Heart left ventricle (tissue), 16 donors: ENCODE data around the gene DUSP6. TPM values are rescaled to one million over a fixed set of nuclear protein-coding genes. Genes with fewer than 3 reads are reported as not detected.

Experiments used
- ATAC-seq, 4 donors: fragments of 200-7000 bp; cut with Tn5 transposase; one replicate each; pipeline ENCODE4 v1.9.1; 2020 to 2022; ENCODE audit warnings: moderate library complexity in 4 of 4, mild to moderate bottlenecking in 3 of 4, moderate number of reproducible peaks in 1 of 4
- DNase-seq, 5 donors: peaks; one replicate each; pipeline ENCODE4 v3.0.0-alpha.2; 2020
- H3K27ac ChIP-seq, 12 donors: fragments of 200-600 bp; sonication (generic) in 4 of 12; one replicate each; pipeline versions ENCODE4 v1.5.0 to v1.8.0; 2016 to 2022; ENCODE audit warnings: mild to moderate bottlenecking in 2 of 12
- H3K27me3 ChIP-seq, 9 donors: fragments of 200-600 bp; sonication (generic) in 2 of 9; one replicate each; pipeline versions ENCODE4 v1.5.1 to v1.8.0; 2016 to 2022; ENCODE audit warnings: mild to moderate bottlenecking in 3 of 9
- H3K36me3 ChIP-seq, 9 donors: fragments of 200-600 bp; sonication (generic) in 2 of 9; one replicate each; pipeline versions ENCODE4 v1.5.0 to v1.8.0; 2018 to 2022; ENCODE audit warnings: mild to moderate bottlenecking in 2 of 9
- H3K4me1 ChIP-seq, 12 donors: fragments of 200-600 bp; sonication (generic) in 4 of 12; one replicate each; pipeline versions ENCODE4 v1.5.0 to v1.8.0; 2016 to 2022; ENCODE audit warnings: mild to moderate bottlenecking in 3 of 12
- H3K4me3 ChIP-seq, 12 donors: fragments of 200-600 bp; sonication (generic) in 4 of 12; one replicate each; pipeline versions ENCODE4 v1.5.0 to v1.8.0; 2017 to 2022; ENCODE audit warnings: mild to moderate bottlenecking in 9 of 12, moderate library complexity in 4 of 12
- H3K9me3 ChIP-seq, 12 donors: fragments of 200-600 bp; sonication (generic) in 4 of 12; one replicate each; pipeline versions ENCODE4 v1.5.0 to v1.8.0; 2016 to 2022; ENCODE audit warnings: mild to moderate bottlenecking in 1 of 12
- POLR2A ChIP-seq, 2 donors: fragments of 450-650 bp; IDR thresholded peaks; one replicate each; pipeline ENCODE4 v1.6.1; 2017; ENCODE audit warnings: antibody characterized with exemption in 2 of 2, mild to moderate bottlenecking in 2 of 2, moderate library complexity in 2 of 2
- WGBS, 4 donors: extraction: QIAGEN DNeasy Blood & Tissue Kit in 2 of 4; methylation state at CpG; one replicate each; pipeline versions ENCODE4 v1.1.5 to v1.1.7; 2013 to 2018; 5-methylcytosine and 5-hydroxymethylcytosine counted together
- intact Hi-C, 10 donors: fragments of 100-400 bp; cut with DNase I; formaldehyde crosslinking; loops; one replicate each; pipeline versions ENCODE4 v1.11.1 to v1.14.2; 2022
- polyA plus RNA-seq, 2 donors: library from polyadenylated mRNA; stranded (reverse); fragments of 200-250 nt; gene quantifications; one replicate each; pipeline ENCODE4 v1.2.3, GENCODE V29; 2013
- total RNA-seq, 9 donors: library from RNA; depleted of rRNA in 2 of 9; stranded (reverse); fragments of >200 nt in 2 of 9; fragmentation: NEBNext Ultra II Directional in 3 of 9; extraction: Animal tissue kit (Norgen Biotek cat#: 25700) in 3 of 9; gene quantifications; one replicate each; pipeline versions ENCODE4 v1.1.0 to v1.2.4, GENCODE V29; 2016 to 2023
- TF ChIP-seq, protein P1 (sequence below), 12 donors: fragments of 200-600 bp; sonication (generic) in 4 of 12; IDR thresholded peaks; one replicate each; pipeline versions ENCODE4 v1.5.0 to v1.8.0; 2018 to 2022; ENCODE audit warnings: antibody characterized with exemption in 12 of 12, mild to moderate bottlenecking in 5 of 12
- donor health status: ischemic (EF 13 %, LVEDD 7.1; RV severe dilation, severe dysfunction).
- donor health status: healthy with polysubstance abuse.
- donor health status: DM: no; HTN: yes; CAD: no.
- donor health status: DM: no; HTN: no; CAD: no.
- donor health status: ischemic (EF 25% LVEDD 6.9; RV normal size, moderate dysfunction).
- donor health status: ischemic (EF 25% LVEDD 5.7; RV mildly dilated, moderate dysfunction).
- donor health status: healthy.
- donor health status: DM: yes; HTN: yes; CAD: no.
- donor health status: ischemic (EF 35%, LVEDD 5.7; RV mildly dilated, moderate dysfunction).
- donor health status: nonischemic (EF 11% LVEDD 7.7; RV severe dilation, severe dysfunction).
- donor health status: DM: yes; HTN: yes; CAD: no.
- donor health status: PGD.
- donor health status: ischemic (EF 29% LVEDD 5.4; RV normal size, mild dysfunction).
- donor health status: nonischemic (EF 23%, LVEDD 6.1; RV moderate dilation, normal function).

The DUSP6 gene
- total and polyA plus RNA-seq, 11 donors: 4.8 to 66.7 (median 21.4) TPM

DNA sequence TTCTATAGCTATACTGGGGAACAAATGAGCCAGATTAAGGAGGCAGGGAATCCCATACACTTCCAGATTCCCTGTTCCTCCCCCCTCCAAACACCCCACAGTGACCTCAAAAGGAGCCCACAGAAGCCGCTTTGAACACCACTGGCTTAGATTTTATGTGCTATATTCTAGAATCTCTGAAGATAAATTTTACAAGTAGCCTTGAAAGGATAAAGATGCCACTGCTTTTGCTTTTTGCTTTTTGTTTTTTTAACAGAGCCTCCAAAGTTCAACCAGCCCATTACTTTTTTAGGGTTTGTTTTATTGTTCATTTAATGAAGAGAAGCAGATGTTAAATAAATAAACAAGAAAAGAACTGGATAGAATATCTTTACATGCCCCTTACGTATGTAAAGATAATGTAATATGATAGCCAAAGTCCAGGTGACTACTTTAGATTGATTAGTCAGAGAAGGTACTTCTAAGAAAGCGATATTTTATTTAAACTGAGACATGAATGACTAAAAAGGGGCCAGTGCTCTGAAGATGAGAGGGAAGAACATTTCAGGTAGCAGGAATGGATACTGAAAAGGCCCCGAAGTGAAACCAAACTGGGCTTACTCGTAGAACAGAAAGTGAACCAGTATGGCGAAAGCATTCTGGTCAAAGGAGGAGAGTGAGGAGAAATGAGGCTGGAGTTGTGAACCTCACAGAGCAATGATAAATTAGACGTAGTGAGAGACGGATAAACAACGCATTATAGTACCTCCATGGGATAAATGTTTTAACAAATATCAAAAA is 44.6 kb downstream of the DUSP6 start:
- H3K4me3 ChIP-seq: no peak overlapping the region
- no peak overlapping the region for H3K27ac ChIP-seq
- ATAC-seq (no peak), DNase-seq (no peak)
- H3K9me3 ChIP-seq: no peaks in the 10 kb centered on the region
- intact Hi-C loops: no loop called here
- H3K4me1 ChIP-seq: peaks cover 0 to 15% (median 0%) of the 10 kb centered on the region in 12 donors
- no peaks in the 10 kb centered on the region for H3K36me3 ChIP-seq
- TF ChIP-seq, protein P1, sequence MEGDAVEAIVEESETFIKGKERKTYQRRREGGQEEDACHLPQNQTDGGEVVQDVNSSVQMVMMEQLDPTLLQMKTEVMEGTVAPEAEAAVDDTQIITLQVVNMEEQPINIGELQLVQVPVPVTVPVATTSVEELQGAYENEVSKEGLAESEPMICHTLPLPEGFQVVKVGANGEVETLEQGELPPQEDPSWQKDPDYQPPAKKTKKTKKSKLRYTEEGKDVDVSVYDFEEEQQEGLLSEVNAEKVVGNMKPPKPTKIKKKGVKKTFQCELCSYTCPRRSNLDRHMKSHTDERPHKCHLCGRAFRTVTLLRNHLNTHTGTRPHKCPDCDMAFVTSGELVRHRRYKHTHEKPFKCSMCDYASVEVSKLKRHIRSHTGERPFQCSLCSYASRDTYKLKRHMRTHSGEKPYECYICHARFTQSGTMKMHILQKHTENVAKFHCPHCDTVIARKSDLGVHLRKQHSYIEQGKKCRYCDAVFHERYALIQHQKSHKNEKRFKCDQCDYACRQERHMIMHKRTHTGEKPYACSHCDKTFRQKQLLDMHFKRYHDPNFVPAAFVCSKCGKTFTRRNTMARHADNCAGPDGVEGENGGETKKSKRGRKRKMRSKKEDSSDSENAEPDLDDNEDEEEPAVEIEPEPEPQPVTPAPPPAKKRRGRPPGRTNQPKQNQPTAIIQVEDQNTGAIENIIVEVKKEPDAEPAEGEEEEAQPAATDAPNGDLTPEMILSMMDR (IDR thresholded peaks at IDR 0.05): no peak
- no peak for TF ChIP-seq POLR2A (IDR thresholded peaks at IDR 0.05)
- 93 to 95% (median 94%) methylated on average over 9 of the region's 9 CpGs for WGBS, 4 donors
- no peaks in the 10 kb centered on the region for H3K27me3 ChIP-seq

- Histone ChIP-seq H3K36me3 (no peaks in the 10 kb centered on the region), H3K9me3 (no peaks in the 10 kb centered on the region), H3K27me3 (no peaks in the 10 kb centered on the region), H3K4me1 (peaks cover 0 to 15% (median 0%) of the 10 kb centered on the region in 12 donors), H3K4me3 (no peak overlapping the region), H3K27ac (no peak overlapping the region)
- DNase-seq (no peak), ATAC-seq (peak in 1 of 4 donors; percentile 50)
- TF ChIP-seq POLR2A (IDR thresholded peaks at IDR 0.05): no peak
- intact Hi-C loops: no loop called here
- 67 to 73% (median 70%) methylated on average over 5 of the region's 5 CpGs for WGBS, 4 donors
Observed at GRCh38 chr12:89306827-89307473, 45.4 kb downstream of the DUSP6 start.

DNA sequence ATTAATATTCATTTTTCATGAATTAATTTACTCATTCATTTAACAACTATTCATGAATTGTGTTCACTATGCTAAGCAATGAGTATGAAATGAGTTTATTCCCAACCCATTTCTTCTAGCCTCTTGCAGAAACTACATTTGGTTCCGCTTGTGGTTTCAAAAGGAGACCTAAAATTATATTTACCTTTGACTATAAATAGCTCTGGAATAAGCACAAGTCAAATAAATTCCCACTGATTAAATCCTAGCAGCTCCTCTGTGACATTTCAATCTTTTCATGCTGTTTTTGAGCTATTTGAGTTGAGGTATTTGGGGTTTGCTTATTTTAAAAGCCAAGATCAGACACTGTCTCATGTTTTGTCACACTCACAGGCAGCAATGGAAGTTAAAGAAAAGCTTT is 46.9 kb downstream of the DUSP6 start:
- Histone ChIP-seq H3K36me3 (no peaks in the 10 kb centered on the region), H3K27ac (no peak overlapping the region), H3K27me3 (no peaks in the 10 kb centered on the region), H3K4me3 (no peak overlapping the region), H3K4me1 (peaks cover 0 to 15% (median 0%) of the 10 kb centered on the region in 12 donors), H3K9me3 (no peaks in the 10 kb centered on the region)
- intact Hi-C loops: no loop called here
- no peak for TF ChIP-seq POLR2A (IDR thresholded peaks at IDR 0.05)
- TF ChIP-seq, protein P1 (IDR thresholded peaks at IDR 0.05): no peak
- DNase-seq (no peak), ATAC-seq (no peak)
- WGBS, 4 donors: 57 to 75% (median 62%) methylated on average over 1 of the region's 1 CpG

DNA sequence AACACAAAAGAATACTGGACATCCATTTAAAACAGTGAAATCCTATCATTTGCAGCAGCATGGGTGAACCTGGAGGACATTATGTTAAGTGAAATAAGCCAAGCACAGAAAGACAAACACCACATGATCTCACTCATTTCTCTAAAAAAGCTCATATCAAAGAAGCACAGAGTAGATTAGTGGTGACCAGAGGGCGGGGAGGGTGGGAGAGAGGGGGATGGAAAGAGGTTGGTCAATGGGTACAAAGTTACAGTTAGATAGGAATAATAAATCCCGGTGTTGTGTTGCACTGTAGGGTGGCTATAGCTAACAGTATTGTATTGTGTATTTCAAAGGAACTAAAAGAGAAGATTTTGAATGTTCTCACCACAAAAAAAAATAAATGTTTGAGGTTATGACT is 52.4 kb downstream of the DUSP6 start:
- H3K36me3 ChIP-seq: no peaks in the 10 kb centered on the region
- WGBS, 4 donors: 37 to 92% (median 75%) methylated on average over 2 of the region's 2 CpGs
- H3K27me3 ChIP-seq: no peaks in the 10 kb centered on the region
- ATAC-seq: no peak
- H3K27ac ChIP-seq: no peak overlapping the region
- no peaks in the 10 kb centered on the region for H3K4me1 ChIP-seq
- TF ChIP-seq, protein P1 (IDR thresholded peaks at IDR 0.05): no peak
- no peak for TF ChIP-seq POLR2A (IDR thresholded peaks at IDR 0.05)
- intact Hi-C loops: no loop called here
- DNase-seq: no peak
- H3K4me3 ChIP-seq: no peak overlapping the region
- H3K9me3 ChIP-seq: peaks cover 0 to 3% (median 0%) of the 10 kb centered on the region in 12 donors
